Suprapubic skin (tissue), 4 donors: Measurements from ENCODE around the gene THY1.

ENCODE experiments used
- EP300 ChIP-seq: sonication (generic); formaldehyde crosslinking; IDR thresholded peaks from one replicate; pipeline ENCODE4 v1.6.1; 2017; ENCODE audit warnings: antibody characterized with exemption
- POLR2AphosphoS5 ChIP-seq, 3 donors: sonication (generic); formaldehyde crosslinking; IDR thresholded peaks; one replicate each; pipeline ENCODE4 v1.6.1; 2017; ENCODE audit warnings: antibody characterized with exemption in 3 of 3
- TF ChIP-seq, protein P1 (sequence below), 2 donors: fragments of 200-600 bp in 1 of 2; fragments of 450-650 bp in 1 of 2; sonication (generic) in 1 of 2; IDR thresholded peaks; one replicate each; pipeline ENCODE4 v1.5.1; 2016 to 2019; ENCODE audit warnings: antibody characterized with exemption in 2 of 2, mild to moderate bottlenecking in 1 of 2, moderate library complexity in 1 of 2

DNA sequence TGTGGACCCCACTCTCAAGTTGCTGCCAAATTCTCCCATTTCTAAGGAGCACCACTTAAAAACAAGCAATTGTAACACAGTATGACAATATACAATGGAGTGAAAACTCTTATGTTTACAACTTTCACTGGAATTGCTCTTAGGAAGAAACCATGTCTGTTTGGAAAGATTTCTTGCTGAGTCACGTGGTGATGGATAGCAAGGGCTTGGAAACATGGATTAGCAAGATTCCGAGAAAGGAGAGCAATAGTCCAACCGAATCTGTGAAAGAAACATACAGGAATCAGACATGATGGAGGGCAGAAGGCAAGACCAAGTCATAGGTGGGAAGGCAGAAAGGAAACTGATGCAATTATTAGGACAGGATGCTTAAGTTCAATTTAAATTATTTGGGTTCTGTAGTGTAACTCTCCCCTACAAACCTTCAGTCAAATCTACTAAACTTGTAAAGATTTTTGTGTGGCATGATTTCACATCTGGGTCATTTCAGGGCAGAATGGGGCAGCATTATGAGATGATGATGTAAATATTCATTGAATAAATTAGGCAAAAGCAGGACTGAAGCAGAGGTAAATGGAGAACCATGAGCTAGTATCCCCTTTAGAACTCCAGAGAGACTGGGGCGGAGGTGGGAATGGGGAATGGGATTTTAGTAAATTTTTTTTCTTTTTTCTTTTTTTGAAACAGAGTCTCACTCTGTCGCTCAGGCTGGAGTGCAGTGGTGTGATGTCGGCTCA lies 27.8 kb upstream of the THY1 start:
- TF ChIP-seq POLR2AphosphoS5 (IDR thresholded peaks at IDR 0.05) (no peak), EP300 (no peak)
- TF ChIP-seq, protein P1, sequence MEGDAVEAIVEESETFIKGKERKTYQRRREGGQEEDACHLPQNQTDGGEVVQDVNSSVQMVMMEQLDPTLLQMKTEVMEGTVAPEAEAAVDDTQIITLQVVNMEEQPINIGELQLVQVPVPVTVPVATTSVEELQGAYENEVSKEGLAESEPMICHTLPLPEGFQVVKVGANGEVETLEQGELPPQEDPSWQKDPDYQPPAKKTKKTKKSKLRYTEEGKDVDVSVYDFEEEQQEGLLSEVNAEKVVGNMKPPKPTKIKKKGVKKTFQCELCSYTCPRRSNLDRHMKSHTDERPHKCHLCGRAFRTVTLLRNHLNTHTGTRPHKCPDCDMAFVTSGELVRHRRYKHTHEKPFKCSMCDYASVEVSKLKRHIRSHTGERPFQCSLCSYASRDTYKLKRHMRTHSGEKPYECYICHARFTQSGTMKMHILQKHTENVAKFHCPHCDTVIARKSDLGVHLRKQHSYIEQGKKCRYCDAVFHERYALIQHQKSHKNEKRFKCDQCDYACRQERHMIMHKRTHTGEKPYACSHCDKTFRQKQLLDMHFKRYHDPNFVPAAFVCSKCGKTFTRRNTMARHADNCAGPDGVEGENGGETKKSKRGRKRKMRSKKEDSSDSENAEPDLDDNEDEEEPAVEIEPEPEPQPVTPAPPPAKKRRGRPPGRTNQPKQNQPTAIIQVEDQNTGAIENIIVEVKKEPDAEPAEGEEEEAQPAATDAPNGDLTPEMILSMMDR (IDR thresholded peaks at IDR 0.05): no peak
